Dendritic cell treated with granulocyte-macrophage colony-stimulating factor and Interleukin-4, amounts not matched to agents 40 ng/mL and 50 ng/mL, for 4 days (primary cell): ENCODE measurements around the gene BROX.

Experiments
- H3K27ac Mint-ChIP-seq: one replicate; pipeline ENCODE4 v1.8.0; 2022; ENCODE audit warnings: mild to moderate bottlenecking, mixed read lengths
- H3K27me3 Mint-ChIP-seq: one replicate; pipeline ENCODE4 v1.8.0; 2022; ENCODE audit warnings: mild to moderate bottlenecking, mixed read lengths
- H3K36me3 Mint-ChIP-seq: one replicate; pipeline ENCODE4 v1.8.0; 2022; ENCODE audit warnings: low read depth, mixed read lengths
- H3K4me1 Mint-ChIP-seq: one replicate; pipeline ENCODE4 v1.8.0; 2022; ENCODE audit warnings: low read depth, mixed read lengths
- H3K4me3 Mint-ChIP-seq: one replicate; pipeline ENCODE4 v1.8.0; 2022; ENCODE audit warnings: mild to moderate bottlenecking, moderate library complexity, mixed read lengths
- H3K9me3 Mint-ChIP-seq: one replicate; pipeline ENCODE4 v1.8.0; 2022; ENCODE audit warnings: mixed read lengths
- intact Hi-C: fragments of 100-400 bp; cut with micrococcal nuclease; formaldehyde crosslinking; loops from one replicate; pipeline ENCODE4 v1.15.0; 2022

Gene BROX

DNA sequence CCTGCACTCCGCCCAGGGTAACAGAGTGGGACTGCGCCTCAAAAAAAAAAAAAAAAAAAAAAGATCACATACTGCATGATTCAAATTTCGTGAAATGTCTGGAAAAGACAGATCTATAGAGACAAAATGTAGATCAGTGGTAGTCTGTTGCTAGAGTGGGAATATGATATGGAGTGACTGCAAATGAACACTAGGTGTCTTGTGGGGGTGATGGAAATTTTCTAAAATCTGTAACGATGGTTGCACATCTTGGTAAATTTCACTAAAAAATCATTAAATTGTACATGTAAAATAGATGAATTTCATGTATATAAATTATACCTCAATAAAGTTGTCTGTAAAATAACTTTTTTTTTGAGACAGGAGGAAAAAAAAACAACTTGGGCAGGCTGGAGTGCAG is 5.5 kb upstream of the BROX start:
- no peak overlapping the region for H3K4me3 Mint-ChIP-seq
- no peaks in the 10 kb centered on the region for H3K27me3 Mint-ChIP-seq
- H3K9me3 Mint-ChIP-seq = no peaks in the 10 kb centered on the region
- peaks cover 38% of the 10 kb centered on the region for H3K36me3 Mint-ChIP-seq
- no peak overlapping the region for H3K27ac Mint-ChIP-seq
- intact Hi-C loops = no loop called here
- peaks cover 18% of the 10 kb centered on the region for H3K4me1 Mint-ChIP-seq

DNA sequence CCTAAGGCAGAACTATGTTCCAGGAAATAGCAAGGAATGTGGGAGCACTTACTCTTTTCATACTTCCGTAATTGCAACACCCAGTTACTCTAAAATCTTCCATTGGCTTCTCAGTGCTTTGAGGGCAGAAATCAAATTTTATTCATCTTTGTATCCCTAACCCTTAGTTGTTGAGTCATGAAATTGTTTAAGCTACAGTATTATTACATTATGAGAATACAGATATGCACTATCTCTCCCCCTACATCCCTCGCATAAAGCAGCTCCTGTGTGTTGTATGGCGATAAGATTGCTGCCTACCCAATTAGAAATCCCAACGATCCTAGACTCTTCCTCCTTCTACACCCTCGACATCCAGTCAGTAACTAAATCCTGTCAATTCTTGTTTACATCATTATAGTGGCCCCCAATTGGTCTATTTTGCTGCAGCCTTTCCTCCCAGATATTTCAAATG is 2.6 kb upstream of the BROX start:
- Mint-ChIP-seq H3K27me3 (no peaks in the 10 kb centered on the region), H3K4me3 (no peak overlapping the region), H3K4me1 (peaks cover 28% of the 10 kb centered on the region), H3K36me3 (peaks cover 37% of the 10 kb centered on the region), H3K27ac (no peak overlapping the region), H3K9me3 (no peaks in the 10 kb centered on the region)
- intact Hi-C loops = no loop called here

GRCh38 chr1:222711319-222712252 is 778 bp upstream of the BROX start:
- Mint-ChIP-seq H3K9me3 (no peaks in the 10 kb centered on the region), H3K36me3 (peaks cover 37% of the 10 kb centered on the region), H3K4me1 (peaks cover 30% of the 10 kb centered on the region), H3K27me3 (no peaks in the 10 kb centered on the region), H3K27ac (peak overlapping the region; percentile 95), H3K4me3 (peak overlapping the region; percentile 96)
- intact Hi-C loops = loop anchor here (2.0 kb wide), 1 partner anchor 247 kb away; no protein-coding TSS in a partner anchor

DNA sequence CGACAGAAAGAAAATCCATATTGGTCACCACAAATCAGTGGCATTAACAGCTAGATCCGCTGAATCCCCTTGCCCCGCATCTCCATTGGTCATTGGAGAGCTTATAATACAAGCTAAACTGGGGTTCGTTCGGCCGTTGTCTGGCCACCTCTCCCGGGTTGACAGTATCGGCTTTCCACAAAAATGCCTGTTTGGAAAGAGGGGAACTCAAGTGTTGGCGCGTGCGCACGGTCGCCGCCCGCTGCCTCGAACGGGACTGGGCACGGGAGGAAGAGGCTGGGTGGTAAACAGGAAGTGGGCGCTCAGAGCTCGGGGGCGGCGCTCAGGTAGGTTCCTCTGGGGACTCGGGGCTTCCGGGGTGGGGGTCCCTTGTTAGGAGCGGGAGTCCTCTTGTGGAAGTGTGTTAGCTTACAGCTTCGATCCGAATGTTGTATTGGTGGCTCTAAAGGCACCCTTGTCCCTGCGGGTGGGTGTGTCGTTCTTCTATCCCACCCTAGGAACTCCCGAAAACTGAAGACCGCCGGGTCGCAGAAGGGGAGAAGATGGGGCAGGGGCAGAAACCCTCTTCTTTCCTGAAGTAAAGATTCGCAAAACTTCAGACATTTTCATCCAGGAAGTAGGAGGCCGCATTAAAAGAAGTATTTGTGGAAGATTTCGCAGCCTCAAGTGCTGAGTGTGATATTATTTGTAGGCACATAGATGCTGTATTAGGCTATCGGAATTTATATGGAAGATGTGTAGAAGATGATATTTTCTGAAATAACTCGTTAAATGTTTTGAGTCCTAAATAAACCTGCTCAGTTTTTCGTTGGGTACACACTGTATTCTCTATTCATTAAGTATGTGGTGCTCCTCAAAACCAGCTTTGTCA is 962 bp downstream of the BROX start:
- Mint-ChIP-seq H3K27me3 (no peaks in the 10 kb centered on the region), H3K4me1 (peaks cover 33% of the 10 kb centered on the region), H3K9me3 (no peaks in the 10 kb centered on the region), H3K4me3 (peak overlapping the region; percentile 96), H3K36me3 (peaks cover 48% of the 10 kb centered on the region), H3K27ac (peak overlapping the region; percentile 95)
- intact Hi-C loops = loop anchor here (1.0 to 2.0 kb wide), 2 partner anchors 69 to 249 kb away; no protein-coding TSS in a partner anchor

GRCh38 chr1:222716393-222716792 is 4.0 kb downstream of the BROX start:
- Mint-ChIP-seq H3K27ac (no peak overlapping the region), H3K27me3 (no peaks in the 10 kb centered on the region), H3K4me3 (no peak overlapping the region), H3K9me3 (no peaks in the 10 kb centered on the region), H3K36me3 (peaks cover 69% of the 10 kb centered on the region), H3K4me1 (peaks cover 17% of the 10 kb centered on the region)
- intact Hi-C loops = no loop called here

DNA sequence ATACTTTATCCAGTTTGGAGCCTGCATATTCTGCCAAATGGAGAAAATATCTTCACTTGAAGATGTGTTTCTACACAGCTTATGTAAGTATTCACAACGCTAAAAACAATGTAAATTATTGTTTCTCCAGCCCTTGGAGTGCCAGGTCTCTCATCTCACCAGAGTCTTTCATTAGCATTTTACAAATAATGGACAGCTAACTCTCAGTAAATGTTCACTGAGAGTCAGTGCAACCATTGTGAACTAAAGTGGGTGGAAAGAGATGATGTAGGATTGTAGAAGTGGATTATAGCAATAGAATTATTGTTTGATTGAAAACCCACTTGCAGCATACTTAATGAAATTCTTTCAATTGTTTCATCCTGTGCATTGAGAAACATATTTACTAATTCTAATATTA is 16.4 kb downstream of the BROX start:
- H3K27me3 Mint-ChIP-seq = peaks cover 22% of the 10 kb centered on the region
- H3K4me3 Mint-ChIP-seq = no peak overlapping the region
- no peak overlapping the region for H3K27ac Mint-ChIP-seq
- intact Hi-C loops = no loop called here
- peaks cover 95% of the 10 kb centered on the region for H3K36me3 Mint-ChIP-seq
- H3K4me1 Mint-ChIP-seq = peaks cover 29% of the 10 kb centered on the region
- H3K9me3 Mint-ChIP-seq = no peaks in the 10 kb centered on the region

DNA sequence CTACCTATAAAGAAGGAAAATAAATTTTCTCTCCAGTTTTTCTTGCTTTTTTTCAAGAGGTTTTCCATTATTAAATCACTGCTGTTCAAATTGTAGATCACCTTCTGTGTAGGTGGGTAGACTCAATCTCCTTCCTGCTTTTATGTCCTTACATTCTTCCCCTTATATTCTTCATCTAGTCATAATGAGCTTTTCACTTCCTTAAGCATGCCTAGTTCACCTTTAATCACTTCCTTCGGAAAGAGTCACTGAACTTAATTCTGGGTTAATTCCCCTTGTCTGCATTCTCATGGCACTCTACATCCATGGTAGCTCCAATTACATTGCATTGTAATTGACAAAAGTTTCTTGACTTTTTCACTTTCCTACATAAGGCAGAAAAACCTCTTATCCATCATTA is 18.5 kb downstream of the BROX start:
- H3K36me3 Mint-ChIP-seq = peaks cover 87% of the 10 kb centered on the region
- intact Hi-C loops = no loop called here
- H3K27ac Mint-ChIP-seq = no peak overlapping the region
- H3K27me3 Mint-ChIP-seq = peaks cover 24% of the 10 kb centered on the region
- H3K4me3 Mint-ChIP-seq = no peak overlapping the region
- H3K4me1 Mint-ChIP-seq = peaks cover 29% of the 10 kb centered on the region
- H3K9me3 Mint-ChIP-seq = no peaks in the 10 kb centered on the region

DNA sequence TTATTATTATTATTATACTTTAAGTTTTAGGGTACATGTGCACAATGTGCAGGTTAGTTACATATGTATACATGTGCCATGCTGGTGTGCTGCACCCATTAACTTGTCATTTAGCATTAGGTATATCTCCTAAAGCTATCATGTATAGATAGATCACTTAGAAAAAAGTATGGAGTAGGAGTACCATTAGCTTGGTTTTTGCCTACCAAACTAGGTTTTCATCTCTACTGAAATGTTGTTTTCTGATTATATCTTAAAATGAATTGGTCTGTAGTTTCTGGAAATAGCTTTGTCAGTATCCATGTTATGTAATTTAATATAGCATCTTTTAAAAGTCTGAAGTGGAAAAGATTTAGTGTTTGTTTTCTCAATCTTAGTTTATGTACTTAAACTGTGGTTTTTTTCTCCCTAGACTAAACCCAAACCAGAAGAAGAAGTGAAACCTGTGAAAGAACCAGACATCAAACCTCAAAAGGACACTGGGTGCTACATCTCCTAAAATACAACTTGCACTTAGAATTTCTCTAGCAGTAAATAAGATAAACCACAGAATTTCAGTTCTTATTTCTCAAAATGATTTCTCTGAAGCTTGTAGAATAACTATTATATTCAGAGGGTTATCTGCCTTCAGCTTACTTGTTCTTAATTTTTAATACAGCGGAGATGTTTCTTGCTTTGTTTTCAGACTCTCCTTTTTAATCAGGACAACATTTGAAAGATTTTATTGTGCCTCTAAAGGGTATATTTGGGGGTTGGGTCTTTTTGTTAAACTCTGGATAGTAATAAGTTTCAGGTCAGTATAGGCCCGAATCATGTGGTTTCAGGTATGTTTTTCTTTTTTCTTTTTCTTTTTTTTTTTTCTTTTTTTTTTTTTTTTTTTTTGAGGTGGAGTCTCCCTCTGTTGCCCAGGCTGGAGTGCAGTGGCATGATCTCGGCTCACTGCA is 20.1 kb downstream of the BROX start:
- Mint-ChIP-seq H3K27me3 (peaks cover 21% of the 10 kb centered on the region), H3K9me3 (no peaks in the 10 kb centered on the region), H3K36me3 (peaks cover 77% of the 10 kb centered on the region), H3K27ac (no peak overlapping the region), H3K4me1 (peaks cover 29% of the 10 kb centered on the region), H3K4me3 (no peak overlapping the region)
- intact Hi-C loops = no loop called here

GRCh38 chr1:222734740-222735139 is 22.4 kb downstream of the BROX start:
- intact Hi-C loops = loop anchor here (5.0 kb wide), 2 partner anchors 83 to 358 kb away; partner anchors contain the start of gene DISP1
- Mint-ChIP-seq H3K27me3 (peaks cover 10% of the 10 kb centered on the region), H3K36me3 (peaks cover 55% of the 10 kb centered on the region), H3K4me1 (peaks cover 23% of the 10 kb centered on the region), H3K27ac (no peak overlapping the region), H3K9me3 (no peaks in the 10 kb centered on the region), H3K4me3 (no peak overlapping the region)

GRCh38 chr1:222736470-222736869 is 24.1 kb downstream of the BROX start:
- no peak overlapping the region for H3K4me3 Mint-ChIP-seq
- H3K27ac Mint-ChIP-seq = no peak overlapping the region
- H3K27me3 Mint-ChIP-seq = peaks cover 13% of the 10 kb centered on the region
- peaks cover 37% of the 10 kb centered on the region for H3K36me3 Mint-ChIP-seq
- H3K4me1 Mint-ChIP-seq = peaks cover 7% of the 10 kb centered on the region
- intact Hi-C loops = loop anchor here (5.0 kb wide), 2 partner anchors 81 to 356 kb away; partner anchors contain the start of gene DISP1
- no peaks in the 10 kb centered on the region for H3K9me3 Mint-ChIP-seq

- peaks cover 16% of the 10 kb centered on the region for H3K27me3 Mint-ChIP-seq
- no peak within 1 kb of the TSS for H3K27ac Mint-ChIP-seq
- H3K4me1 Mint-ChIP-seq = peaks cover 11% of the 10 kb centered on the region
- H3K4me3 Mint-ChIP-seq = no peak within 1 kb of the TSS
- H3K9me3 Mint-ChIP-seq = no peaks in the 10 kb centered on the region
- intact Hi-C loops = loop anchor here (5.0 kb wide), 2 partner anchors 80 to 355 kb away; partner anchors contain the start of gene DISP1
- H3K36me3 Mint-ChIP-seq = peaks cover 33% of the 10 kb centered on the region
Observed at GRCh38 chr1:222736972-222737371, 24.6 kb downstream of the BROX start, which contains the start of gene FAM177B. Gene FAM177B, plus strand, starts transcription at chr1:222737202. Its CDS starts 9,344 bp downstream, at chr1:222746546.

- peaks cover 17% of the 10 kb centered on the region for H3K36me3 Mint-ChIP-seq
- H3K27ac Mint-ChIP-seq = no peak overlapping the region
- no peaks in the 10 kb centered on the region for H3K9me3 Mint-ChIP-seq
- H3K27me3 Mint-ChIP-seq = peaks cover 24% of the 10 kb centered on the region
- H3K4me3 Mint-ChIP-seq = no peak overlapping the region
- H3K4me1 Mint-ChIP-seq = peaks cover 5% of the 10 kb centered on the region
- intact Hi-C loops = loop anchor here (5.0 kb wide), 2 partner anchors 78 to 353 kb away; partner anchors contain the start of gene DISP1
Observed at GRCh38 chr1:222739465-222739864, 27.1 kb downstream of the BROX start.

DNA sequence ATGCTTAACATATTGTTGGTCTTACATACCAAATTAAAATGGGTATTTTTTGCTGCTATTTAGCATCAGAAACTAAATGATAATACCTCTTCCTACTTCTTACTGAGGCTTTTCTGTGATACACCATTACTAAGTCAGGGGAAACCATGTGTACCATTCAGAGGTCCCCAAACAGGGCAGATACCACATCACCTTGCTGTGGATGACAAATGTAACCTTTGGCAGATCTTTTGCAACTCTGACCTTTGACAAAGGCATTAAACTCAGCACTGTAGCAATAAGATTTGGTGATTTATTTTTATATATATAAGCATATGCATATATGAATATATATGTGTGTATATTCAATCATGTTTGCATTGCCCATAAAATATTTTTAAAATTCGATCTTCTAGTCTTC is 27.6 kb downstream of the BROX start:
- intact Hi-C loops = loop anchor here (5.0 kb wide), 2 partner anchors 77 to 352 kb away; partner anchors contain the start of gene DISP1
- H3K27me3 Mint-ChIP-seq = peaks cover 26% of the 10 kb centered on the region
- H3K36me3 Mint-ChIP-seq = peaks cover 13% of the 10 kb centered on the region
- H3K27ac Mint-ChIP-seq = no peak overlapping the region
- no peaks in the 10 kb centered on the region for H3K9me3 Mint-ChIP-seq
- H3K4me3 Mint-ChIP-seq = no peak overlapping the region
- H3K4me1 Mint-ChIP-seq = peaks cover 5% of the 10 kb centered on the region
